ENCODE results near the gene RPS6KA3.
"Not testable (repeated sequence)": the region's sequence is repeated elsewhere in the genome, so short reads cannot be mapped to it uniquely, and the experiment has no call there.

Gene RPS6KA3

DNA sequence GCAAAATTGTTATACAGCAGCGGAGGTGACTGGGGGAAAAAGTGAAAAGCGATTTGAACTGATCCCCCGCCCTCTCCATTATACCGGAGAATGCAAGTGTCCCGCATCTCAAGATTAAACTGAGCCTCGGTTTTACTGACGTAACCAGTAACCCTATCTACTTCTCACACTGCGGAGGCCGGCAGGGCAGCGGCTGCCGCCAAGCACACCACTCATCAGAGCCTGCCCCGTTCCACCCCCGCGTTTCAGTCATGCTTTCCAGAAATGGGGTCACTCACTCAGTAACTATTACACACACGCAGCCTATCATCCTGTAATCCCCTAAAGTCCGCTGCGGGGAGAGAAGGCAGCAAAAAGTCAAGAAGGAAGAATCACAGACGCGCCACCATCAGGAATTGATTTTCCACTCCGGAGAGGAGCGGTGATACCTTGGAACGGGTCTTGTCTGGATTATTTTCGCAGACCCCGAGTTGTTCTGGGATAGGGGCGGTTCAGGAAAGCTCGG is 1.4 kb downstream of the RPS6KA3 start:
- DNase-seq, result peak; percentile 60

DNA sequence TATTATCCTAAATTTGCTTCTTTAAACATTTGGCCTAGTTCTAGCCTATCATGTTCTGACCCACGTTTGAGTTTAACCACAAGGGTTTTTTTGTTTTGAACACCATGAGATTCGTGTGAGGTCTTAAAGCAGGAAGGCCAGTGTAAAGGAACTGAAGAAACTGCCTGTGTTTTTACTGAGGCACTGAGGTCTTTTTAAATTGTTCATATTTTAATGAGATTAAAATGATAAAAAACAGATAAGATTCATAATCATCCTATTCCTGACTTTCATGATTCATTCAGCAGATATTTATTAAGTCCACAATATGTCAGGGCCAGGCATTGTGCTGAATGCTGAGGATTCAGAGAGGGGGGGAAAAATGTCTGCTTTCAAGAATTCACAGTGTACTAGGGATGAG is 3.2 kb downstream of the RPS6KA3 start:
- DNase-seq, result no peak

DNA sequence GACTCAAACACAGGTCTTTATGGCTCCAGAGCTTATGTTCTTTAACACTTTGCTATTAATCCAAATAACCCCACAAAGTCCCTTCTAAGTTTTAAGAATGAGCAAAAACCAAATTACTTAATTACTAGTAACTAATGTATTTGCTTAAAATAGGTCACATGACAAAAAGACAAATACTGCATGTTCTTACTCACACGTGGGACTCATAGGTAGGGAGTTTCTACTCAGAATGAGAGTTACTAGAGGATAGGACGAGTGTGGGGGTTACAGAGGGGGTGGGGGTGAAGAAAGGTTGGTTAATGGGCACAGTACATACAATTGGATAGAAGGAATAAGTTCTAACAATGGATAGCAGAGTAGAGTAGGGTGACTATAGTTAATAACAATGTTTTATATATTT is 5.8 kb downstream of the RPS6KA3 start:
- DNase-seq, result no peak

DNA sequence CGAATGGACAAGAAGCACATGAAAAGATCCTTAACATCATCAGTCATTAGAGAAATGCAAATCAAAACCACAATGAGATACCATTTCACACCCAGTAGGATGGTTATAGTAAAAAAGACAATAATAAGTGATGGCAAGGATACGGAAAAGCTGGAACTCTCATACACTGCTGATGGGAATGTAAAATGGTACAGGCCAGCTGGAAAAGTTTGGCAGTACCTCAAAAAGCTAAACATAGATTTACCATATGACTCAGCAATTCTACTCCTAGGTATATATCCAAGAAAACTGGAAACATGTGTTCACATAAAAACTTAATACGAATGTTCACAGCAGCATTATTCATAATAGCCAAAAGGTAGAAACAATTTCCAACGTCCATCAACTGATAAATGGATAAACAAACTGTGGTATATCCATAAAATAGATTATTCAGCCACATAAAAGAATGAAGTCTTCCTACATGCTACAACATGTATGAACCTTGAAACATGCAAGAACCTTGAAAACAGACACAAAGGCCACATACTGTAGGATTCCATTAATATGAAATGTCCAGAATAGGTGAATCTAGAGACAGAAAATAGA is 11.9 kb downstream of the RPS6KA3 start:
- no peak for DNase-seq

DNA sequence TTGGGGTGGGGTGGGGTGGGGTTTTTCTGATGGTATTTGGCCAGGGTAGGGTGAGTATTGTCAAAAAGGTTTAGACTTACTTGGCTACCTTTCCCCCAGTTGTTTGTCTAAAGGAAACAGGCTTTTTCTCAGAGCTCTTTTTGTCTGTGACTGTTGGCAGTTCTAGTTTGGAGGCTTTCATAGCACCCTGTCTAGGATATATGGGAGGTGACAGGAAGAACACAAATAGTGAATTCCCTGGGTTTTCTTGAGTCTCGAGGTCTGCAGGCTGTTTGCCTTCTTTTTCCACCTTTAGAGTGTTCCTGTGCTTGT is 13.5 kb downstream of the RPS6KA3 start:
- no peak for DNase-seq

DNA sequence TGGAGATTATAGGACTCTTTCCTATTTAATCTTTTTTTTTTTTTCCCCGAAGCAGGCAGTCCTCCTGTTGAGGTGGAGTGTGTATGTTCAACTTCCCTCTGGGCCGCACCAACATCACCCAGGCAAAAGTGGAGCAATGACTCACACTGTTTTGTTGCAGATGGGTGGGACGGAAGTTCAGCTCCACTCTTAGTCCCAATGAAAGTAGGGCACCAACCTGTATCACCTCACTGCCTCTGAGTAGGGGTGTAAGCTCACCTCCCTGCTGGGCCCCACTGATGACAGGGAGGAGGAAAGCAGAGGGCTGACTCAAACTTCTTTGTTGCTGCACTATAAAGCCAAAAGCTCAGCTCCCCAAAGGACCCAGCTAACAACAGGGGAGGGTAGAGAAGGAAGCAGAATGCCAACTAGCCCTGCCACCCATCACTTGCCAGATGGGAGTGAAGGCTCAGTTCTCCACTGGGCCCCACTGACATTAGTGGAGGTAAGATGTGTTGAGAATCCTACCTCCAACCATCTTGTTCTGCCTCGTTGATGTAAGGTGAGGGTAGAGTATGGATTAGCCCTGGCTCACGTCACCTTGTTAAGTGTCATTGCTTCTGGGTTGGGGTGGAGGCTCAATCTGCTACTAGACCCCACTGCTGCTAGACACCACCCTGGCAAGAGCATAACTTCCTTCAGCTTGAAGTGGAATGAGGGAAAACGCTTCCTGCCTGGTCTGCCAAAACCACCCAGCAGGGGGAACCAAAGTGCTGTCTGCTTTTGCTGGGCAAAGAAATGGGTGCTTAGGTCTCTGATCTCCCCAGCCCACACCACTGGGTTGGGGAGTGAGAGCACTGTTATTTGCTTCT is 14.1 kb downstream of the RPS6KA3 start:
- peak; percentile 69 for DNase-seq

DNA sequence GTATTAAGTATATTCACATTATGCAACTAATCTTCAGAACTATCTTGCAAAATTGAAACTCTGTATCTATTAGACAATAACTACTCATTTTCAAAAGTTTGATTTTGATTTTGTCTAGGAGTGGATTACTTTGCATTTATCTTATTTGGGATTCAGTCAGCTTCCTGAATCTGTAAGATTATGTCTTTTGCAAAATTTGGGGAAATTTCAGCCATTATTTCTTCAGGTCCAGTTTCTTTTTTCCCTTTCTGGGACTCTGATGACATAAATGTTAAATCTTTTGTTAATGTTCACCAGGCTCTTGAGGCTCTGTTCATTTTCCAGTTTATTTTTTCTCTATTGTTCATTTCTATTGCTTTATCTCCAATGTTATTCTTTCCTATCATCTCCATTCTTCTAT is 15.0 kb downstream of the RPS6KA3 start:
- no peak for DNase-seq

DNA sequence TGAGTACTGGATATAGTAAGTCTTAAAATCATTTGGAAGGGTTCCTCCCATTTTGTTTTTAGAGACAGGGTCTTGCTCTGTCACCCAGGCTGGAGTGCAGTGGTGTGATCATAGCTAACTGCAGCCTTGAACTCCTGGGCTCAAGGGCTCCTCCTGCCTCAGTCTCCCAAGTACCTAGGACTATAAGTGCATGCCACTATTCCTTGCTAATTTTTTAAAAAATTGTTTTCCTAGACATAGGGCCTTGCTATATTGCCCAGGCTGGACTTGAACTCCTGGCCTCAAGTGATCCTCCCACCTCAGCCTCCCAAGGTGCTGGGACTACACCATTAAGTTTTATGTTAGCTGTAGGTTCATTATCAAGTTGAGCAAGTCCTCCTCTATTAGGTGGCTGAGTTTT is 16.6 kb downstream of the RPS6KA3 start:
- DNase-seq, result not testable (repeated sequence)

DNA sequence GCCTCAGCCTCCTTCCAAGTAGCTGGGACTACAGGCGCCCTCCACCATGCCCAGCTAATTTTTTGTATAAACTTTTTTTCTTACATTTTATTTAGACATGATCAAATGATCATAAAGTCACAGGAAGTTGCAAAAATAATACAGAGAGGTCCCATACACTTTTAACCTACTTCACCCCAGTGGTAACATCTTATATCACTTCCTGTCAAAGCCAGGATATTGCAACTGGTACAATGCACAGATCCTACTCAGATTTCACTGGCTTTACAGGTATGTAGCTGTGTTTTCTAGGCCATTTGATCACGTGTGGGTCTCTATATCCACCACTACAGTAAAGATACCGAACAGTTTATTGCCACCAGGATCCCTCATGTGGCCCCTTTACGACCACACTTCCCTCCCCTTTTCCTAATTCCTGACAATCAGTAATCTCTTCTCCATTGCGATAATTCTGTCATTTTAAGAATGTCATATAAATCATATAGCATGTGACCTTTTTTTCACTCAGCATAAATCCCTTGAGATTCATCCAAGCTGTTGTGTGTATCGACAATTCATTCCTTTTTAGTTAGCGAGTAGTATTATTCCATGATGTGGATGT is 18.0 kb downstream of the RPS6KA3 start:
- no peak for DNase-seq

DNA sequence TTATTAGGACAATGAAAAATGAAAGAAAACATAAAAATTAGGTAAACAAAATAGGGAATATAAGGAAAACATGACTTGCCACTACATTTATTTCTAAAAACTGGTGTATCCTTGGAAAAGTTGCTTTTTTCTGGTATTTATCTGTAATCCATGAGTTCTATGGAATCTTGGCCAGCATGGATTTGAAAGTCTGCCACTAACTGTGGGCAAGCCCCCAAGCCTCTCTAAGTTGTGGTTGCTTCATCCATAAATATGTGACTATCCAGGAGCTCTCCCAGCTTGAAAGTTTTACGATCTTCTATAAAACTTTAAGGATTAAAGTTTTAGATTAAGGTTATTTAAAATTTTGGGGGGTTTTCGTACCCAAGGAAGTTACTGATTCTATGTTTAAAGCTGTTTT is 21.8 kb downstream of the RPS6KA3 start:
- no peak for DNase-seq

DNA sequence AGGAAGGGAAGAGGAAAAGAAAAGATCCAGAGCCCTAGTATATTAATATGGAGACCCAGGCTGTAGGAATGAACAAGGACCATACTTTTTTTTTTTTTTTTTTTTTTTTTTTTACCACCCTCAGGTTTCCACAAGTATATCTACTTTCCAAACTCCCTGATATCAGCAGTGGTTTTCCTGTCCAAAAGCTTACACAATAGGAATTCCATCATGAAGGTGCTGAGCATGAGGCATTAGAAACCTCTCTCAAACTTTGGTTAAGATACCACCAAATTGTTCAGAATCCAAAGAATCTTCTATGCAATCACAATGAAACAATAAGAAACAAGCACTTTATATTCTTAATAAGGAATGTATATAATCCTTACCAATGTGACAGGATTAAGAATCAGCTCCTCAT is 26.5 kb downstream of the RPS6KA3 start:
- no peak for DNase-seq

DNA sequence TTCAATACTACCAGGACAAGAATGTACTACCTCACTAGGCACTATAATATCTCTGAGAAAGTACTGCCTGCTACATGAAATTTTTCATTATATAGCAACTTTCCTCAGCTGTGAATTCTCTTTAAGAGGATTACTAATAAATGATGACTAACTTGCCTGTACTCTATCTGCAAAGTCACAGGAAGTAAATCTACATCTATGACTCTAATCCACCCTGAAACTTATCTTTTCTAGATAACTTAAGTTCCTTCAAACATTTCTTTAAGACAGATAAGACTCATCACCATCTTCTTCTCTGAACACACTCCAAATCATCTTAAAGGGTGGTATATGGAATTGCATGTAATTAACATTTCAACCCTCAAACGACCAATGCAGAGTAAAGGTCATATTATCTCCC is 28.8 kb downstream of the RPS6KA3 start:
- DNase-seq, result no peak

DNA sequence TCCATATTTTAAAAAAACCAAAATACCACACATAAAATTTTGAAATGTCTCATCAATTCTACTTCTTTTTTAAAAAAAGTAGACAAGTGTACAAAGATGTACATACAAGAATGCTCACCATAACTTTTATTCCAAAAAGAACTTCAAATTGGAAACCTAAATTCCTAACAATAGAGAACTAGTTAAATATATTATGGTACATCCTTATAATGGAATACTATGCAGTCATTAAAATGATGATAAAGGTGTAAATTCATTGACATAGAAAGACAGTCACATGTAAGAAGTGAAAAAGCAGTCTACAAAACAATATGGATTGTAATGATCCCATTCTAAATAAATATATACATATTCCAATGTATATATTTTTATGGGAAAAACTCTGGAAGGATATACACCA is 31.0 kb downstream of the RPS6KA3 start:
- no peak for DNase-seq

DNA sequence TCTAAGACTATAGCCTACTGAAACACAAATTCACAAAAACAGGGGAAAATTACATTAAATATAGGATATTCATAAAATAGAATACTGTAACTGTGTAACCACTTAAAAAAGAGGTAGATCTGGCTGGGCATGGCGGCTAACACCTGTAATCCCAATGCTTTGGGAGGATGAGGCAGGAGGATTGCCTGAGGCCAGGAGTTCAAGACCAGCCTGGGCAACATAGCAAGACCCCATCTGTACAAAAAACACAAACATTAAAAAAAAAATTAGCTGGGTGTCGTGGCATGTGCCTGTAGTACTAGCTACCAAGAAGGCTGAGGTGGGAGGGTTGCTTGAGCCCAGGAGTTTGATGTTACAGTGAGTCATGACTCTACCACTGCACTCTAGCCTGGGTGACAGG is 33.4 kb downstream of the RPS6KA3 start:
- DNase-seq, result no peak

DNA sequence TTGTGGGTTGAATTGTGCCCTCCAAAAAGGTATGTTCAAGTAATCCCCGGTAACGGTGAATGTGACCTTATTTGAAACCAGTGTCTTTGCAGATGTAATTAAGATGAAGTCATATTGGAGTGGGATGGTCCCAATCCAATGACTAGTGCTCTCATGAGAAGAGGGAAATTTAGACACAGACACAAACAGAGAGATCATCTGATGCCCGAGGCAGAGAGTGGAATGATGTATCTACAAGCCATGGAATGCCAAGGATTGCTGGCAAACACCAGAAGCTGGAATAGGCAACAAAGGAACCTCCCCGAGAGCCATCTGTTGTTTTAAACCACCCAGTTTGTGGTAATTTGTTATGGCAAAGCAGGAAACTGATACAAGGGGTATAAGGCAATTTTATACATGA is 35.1 kb downstream of the RPS6KA3 start:
- DNase-seq, result no peak

DNA sequence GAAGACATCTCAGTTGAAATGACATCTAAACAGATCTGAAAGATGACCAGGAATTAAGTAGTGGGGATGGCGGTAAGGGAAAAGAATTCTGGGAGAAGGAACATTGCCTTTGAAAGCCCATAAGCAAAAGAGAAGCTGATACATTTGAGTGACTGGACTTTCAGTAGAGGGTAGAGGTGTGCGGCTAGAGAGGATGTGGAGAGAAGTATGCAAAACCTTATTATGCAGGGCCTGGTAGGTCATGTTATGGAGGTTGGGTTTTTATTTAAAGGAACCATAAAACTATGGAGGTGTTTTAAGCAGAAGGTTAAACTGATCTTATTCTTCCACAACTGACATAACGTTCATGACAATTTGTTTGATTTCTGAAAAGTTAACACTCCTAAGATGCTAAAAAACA is 36.3 kb downstream of the RPS6KA3 start:
- DNase-seq, result no peak

DNA sequence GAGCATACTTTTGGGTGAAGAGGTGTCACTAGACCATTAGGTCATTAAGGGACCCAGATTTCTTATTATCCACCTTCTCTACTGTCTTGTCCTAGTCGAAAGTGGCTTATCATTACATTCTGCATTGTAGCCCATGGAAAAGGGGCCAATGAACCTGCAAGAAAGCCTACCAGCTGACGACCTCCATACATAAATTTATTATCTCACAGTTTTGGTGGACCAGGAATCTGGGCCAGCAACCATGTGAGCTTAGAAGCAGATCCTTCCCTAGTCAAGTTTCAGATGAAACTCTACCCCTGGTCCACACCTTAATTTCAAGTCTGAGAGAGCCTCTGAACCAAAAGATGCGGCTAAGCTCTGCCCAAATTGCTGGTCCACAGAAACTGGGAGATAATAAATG is 37.6 kb downstream of the RPS6KA3 start:
- no peak for DNase-seq

DNA sequence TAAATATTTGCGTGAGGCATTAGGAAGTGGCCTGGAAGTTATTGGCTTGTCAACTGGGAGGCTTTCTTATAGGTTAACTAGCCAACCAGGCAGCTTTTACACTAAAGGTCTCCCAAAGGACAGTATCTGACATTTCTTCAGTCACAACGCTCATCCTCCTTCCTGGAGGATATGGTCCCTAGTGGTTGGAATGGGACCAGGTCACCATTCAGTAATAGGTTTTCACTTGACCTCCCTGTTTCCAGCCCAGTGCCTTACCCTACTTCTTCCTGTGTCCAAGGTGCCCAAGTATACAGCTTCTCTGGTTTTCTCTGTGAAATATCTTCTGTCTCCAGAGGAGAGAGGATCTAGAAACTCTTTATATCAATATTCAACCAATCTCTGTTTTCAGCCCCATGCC is 38.5 kb downstream of the RPS6KA3 start:
- no peak for DNase-seq

DNA sequence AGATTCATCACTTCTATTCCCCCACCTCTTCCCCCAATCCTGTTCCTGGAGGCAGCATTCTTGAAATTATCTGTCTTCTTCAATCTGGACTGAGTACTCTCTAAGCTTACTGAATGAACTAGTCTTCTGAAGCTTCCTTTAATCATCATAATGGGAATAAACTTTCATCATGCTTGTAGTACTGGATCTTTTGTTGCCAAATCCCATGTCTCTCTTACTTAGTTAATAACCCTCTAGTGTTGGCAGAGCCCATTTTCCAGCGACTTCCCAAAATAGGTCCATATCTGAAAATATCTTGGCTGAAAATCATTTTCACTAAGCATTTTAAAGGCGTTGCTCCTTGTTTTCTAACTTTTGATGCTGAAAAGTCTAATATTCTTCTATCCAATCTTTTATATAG is 39.6 kb downstream of the RPS6KA3 start:
- no peak for DNase-seq

DNA sequence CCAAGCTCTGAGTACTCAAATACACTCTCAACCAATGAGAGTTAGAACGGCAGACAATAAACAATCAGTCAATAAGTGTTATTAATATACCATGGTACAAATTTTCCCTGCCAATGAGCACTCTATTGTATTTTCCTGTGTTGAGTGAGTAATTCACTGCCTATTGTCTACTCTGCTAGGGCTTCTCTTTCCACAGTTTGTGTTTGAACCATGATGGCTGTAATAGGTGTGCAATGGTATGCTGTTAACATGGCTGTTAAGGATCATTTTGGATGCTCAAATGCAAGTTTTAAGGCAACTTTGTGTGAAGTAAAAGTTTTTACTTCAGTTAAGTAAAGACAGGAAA is 41.2 kb downstream of the RPS6KA3 start:
- DNase-seq, result no peak

DNA sequence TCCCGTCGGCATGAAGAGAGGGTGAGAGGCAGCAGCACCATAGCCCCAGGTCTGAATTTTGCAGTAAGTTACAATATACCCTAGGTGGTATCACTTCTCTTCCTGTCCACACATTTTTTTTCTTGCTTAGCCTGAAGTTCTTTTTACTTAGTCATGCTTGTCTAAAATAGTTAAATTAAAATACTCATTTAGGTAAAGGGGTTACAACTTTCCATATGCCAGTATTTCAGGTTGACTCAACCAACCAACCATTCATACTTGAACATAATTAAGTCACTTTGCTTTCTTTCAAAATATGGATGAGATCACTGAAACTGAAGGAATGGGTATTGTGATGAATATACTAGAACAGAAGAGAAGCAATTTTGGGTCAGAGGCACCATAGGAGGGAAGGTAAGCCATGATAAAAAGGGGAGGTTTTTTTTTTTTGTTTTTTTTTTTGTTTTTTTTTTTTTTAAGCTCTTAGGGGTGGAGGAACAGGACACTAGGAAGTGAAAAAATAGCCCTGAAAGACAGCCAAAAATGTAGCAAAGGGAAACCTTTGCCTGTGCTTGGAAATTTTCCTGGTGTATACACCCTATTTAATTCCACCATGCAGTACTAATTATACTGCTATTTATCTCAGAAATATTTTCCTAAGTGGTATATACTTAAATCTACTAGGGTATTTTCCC is 41.8 kb downstream of the RPS6KA3 start:
- no peak for DNase-seq

DNA sequence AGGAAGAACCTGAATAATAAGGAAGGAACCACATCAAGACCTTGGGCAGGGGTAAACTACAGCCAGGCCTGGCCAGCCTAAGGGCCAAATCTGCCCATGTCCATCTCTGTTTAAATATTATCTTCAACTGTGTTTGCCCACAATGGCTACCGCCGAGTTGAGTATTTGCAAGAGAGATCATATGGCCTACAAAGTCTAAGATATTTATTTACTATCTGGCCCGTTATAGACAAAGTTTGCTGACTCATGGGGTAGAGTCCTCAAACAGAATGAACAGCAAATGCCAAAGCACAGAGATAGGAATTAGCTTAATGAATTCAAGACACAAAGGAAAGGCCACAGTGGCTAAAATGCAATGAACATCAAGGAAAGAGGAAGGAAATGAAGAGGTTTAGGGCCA is 44.8 kb downstream of the RPS6KA3 start:
- no peak for DNase-seq

DNA sequence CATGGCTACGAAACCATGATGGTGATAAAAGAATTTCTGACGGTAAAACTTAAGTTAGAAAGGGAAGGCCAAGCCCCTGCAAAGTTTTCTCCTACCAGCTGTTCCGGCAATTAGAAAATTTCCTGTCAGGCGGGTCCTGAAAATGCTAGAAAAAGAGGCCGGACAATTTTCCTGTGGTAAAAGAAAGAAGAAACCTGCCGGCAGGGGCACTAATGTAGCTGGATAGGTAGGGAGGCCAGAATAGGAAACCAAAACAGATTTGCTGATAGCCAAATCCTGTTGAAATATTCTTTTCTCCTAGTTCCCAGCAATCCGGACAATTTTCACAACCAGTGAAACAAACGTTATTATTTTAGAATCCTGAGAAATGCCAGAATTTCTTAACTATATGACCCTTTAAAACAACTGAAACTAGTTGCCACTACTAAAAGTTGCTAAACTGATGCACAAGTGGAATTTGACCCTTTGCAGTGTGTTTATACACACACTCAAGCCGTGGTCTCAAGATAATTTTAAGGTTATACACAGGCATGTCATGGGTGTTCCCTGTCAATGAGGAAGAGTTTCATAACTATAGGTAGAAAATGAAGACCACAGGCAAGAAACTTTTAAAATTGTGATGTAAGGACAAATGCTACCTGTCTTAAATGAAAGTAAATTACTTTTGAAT is 47.7 kb downstream of the RPS6KA3 start:
- no peak for DNase-seq

All from stimulated activated CD4-positive, alpha-beta T cell treated with anti-CD3 and anti-CD28 coated beads, Interleukin-4, amount 100 ng/mL, for 1 hour (primary cell).